Glutamatergic neuron (in vitro differentiated cells): Measurements from ENCODE around the gene CALN1. TPM values are rescaled to one million over a fixed set of nuclear protein-coding genes. Genes with fewer than 3 reads are reported as not detected.

ENCODE experiments used
- DNase-seq: peaks from one replicate; pipeline ENCODE4 v3.0.0; 2022
- H3K27ac Mint-ChIP-seq: one replicate; pipeline ENCODE4 v1.8.0; 2020; ENCODE audit warnings: mild to moderate bottlenecking, mixed read lengths, inconsistent platforms; ENCODE audit not compliant: unreplicated experiment
- H3K27me3 Mint-ChIP-seq: one replicate; pipeline ENCODE4 v1.8.0; 2020; ENCODE audit warnings: mild to moderate bottlenecking, moderate library complexity, mixed read lengths, inconsistent platforms; ENCODE audit not compliant: unreplicated experiment
- H3K36me3 Mint-ChIP-seq: one replicate; pipeline ENCODE4 v1.8.0; 2020; ENCODE audit warnings: mild to moderate bottlenecking, mixed read lengths, inconsistent platforms; ENCODE audit not compliant: unreplicated experiment
- H3K4me1 Mint-ChIP-seq: one replicate; pipeline ENCODE4 v1.8.0; 2020; ENCODE audit warnings: mild to moderate bottlenecking, low read depth, mixed read lengths, inconsistent platforms; ENCODE audit not compliant: unreplicated experiment
- H3K4me3 Mint-ChIP-seq: one replicate; pipeline ENCODE4 v1.8.0; 2020; ENCODE audit warnings: mild to moderate bottlenecking, mixed read lengths, inconsistent platforms; ENCODE audit not compliant: unreplicated experiment
- H3K9me3 Mint-ChIP-seq: one replicate; pipeline ENCODE4 v1.8.0; 2020; ENCODE audit warnings: mild to moderate bottlenecking, moderate library complexity, mixed read lengths, inconsistent platforms; ENCODE audit not compliant: unreplicated experiment
- CTCF ChIP-seq: fragments of 200-600 bp; sonication (generic); IDR thresholded peaks from one replicate; pipeline ENCODE4 v1.5.0; 2021; ENCODE audit not compliant: partially characterized antibody, unreplicated experiment
- total RNA-seq: library from RNA; stranded (reverse); fragmentation: NEBNext Ultra II Directional; extraction: Animal tissue kit (Norgen Biotek cat#: 25700); gene quantifications from one replicate; pipeline ENCODE4 v1.2.1, GENCODE V29; 2021; ENCODE audit not compliant: unreplicated experiment

CALN1 gene
- total RNA-seq, 1 donor from 2014 or later = 3.5 TPM

GRCh38 chr7:72411419-72411818 lies 719 bp downstream of the CALN1 start:
- Mint-ChIP-seq H3K27ac (no peak overlapping the region), H3K4me3 (no peak overlapping the region), H3K27me3 (peaks cover 1% of the 10 kb centered on the region), H3K36me3 (no peaks in the 10 kb centered on the region), H3K9me3 (peaks cover 3% of the 10 kb centered on the region), H3K4me1 (peaks cover 16% of the 10 kb centered on the region)
- no peak for DNase-seq
- TF ChIP-seq CTCF = no peak

- no peak for DNase-seq
- peak overlapping the region; percentile 79 for H3K27ac Mint-ChIP-seq
- TF ChIP-seq CTCF = no peak
Measured at GRCh38 chr7:72409638-72410015, 2.5 kb downstream of the CALN1 start.

GRCh38 chr7:72408966-72409637 lies 3.0 kb downstream of the CALN1 start:
- Mint-ChIP-seq H3K4me1 (peaks cover 19% of the 10 kb centered on the region), H3K27ac (peak overlapping the region; percentile 11), H3K27me3 (peaks cover 1% of the 10 kb centered on the region)

More at GRCh38 chr7:72409638-72410015, 2.5 kb downstream of the CALN1 start:
- Mint-ChIP-seq H3K36me3 (peaks cover 6% of the 10 kb centered on the region), H3K9me3 (peaks cover 3% of the 10 kb centered on the region), H3K4me1 (peaks cover 19% of the 10 kb centered on the region), H3K27me3 (peaks cover 1% of the 10 kb centered on the region), H3K4me3 (no peak overlapping the region)

DNA sequence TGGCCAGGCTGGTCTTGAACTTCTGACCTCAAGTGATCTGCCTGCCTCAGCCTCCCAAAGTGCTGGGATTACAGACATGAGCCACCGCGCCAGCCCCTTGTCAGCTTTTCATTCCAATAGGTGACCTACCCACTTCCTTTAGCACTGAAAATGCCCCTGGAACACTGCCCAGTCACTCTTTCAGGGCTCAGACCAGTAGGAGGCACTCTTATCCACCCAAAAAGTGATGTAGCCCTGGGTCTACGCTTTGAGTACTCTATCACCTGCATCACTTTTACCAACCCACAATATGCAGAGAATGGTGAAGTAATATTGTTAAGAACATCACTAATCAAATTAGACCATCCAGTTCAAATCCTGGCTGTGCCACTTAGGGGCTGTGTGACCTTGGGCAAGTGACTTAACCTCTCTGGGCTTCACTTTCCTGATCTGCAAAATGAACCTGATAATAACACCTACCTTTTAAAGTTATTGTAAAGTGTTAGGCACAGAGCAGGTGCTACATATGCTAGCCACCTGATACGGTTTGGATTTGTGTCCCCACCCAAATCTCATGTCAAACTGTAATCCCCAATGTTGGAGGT lies 5.2 kb downstream of the CALN1 start:
- peaks cover 19% of the 10 kb centered on the region for H3K4me1 Mint-ChIP-seq
- H3K36me3 Mint-ChIP-seq = peaks cover 11% of the 10 kb centered on the region
- peaks cover 5% of the 10 kb centered on the region for H3K9me3 Mint-ChIP-seq
- H3K27ac Mint-ChIP-seq = no peak overlapping the region
- no peak overlapping the region for H3K4me3 Mint-ChIP-seq
- peaks cover 1% of the 10 kb centered on the region for H3K27me3 Mint-ChIP-seq
- DNase-seq = no peak
- no peak for TF ChIP-seq CTCF

More at GRCh38 chr7:72408966-72409637, 3.0 kb downstream of the CALN1 start:
- no peak for DNase-seq
- H3K36me3 Mint-ChIP-seq = peaks cover 8% of the 10 kb centered on the region
- no peak overlapping the region for H3K4me3 Mint-ChIP-seq
- H3K9me3 Mint-ChIP-seq = peaks cover 3% of the 10 kb centered on the region
- no peak for TF ChIP-seq CTCF

- peaks cover 1% of the 10 kb centered on the region for H3K27me3 Mint-ChIP-seq
- H3K9me3 Mint-ChIP-seq = peaks cover 5% of the 10 kb centered on the region
- H3K4me1 Mint-ChIP-seq = peaks cover 23% of the 10 kb centered on the region
- DNase-seq = no peak
- TF ChIP-seq CTCF = no peak
- peaks cover 11% of the 10 kb centered on the region for H3K36me3 Mint-ChIP-seq
- H3K4me3 Mint-ChIP-seq = no peak overlapping the region
- H3K27ac Mint-ChIP-seq = no peak overlapping the region
Measured at GRCh38 chr7:72405871-72406270, 6.3 kb downstream of the CALN1 start.
